Progenitor cell of endocrine pancreas (in vitro differentiated cells): ENCODE data around the gene MBD5. TPM values are rescaled to one million over a fixed set of nuclear protein-coding genes. Genes with fewer than 3 reads are reported as not detected.

Experiments used
- DNase-seq: peaks from one replicate; pipeline ENCODE4 v3.0.0; 2021; ENCODE audit warnings: low spot score; ENCODE audit not compliant: unreplicated experiment
- H3K27ac Mint-ChIP-seq: 2 replicates; pipeline ENCODE4 v1.8.0; 2021; ENCODE audit warnings: mild to moderate bottlenecking, moderate library complexity, mixed read lengths
- H3K27me3 Mint-ChIP-seq: 2 replicates; pipeline ENCODE4 v1.8.0; 2021; ENCODE audit warnings: mixed read lengths
- H3K36me3 Mint-ChIP-seq: 2 replicates; pipeline ENCODE4 v1.8.0; 2022; ENCODE audit warnings: mixed read lengths; ENCODE audit not compliant: insufficient read depth
- H3K4me1 Mint-ChIP-seq: 2 replicates; pipeline ENCODE4 v1.8.0; 2021; ENCODE audit warnings: low read depth, mixed read lengths
- H3K4me3 Mint-ChIP-seq: 2 replicates; pipeline ENCODE4 v1.8.0; 2021; ENCODE audit warnings: low read depth, mild to moderate bottlenecking, moderate library complexity, mixed read lengths
- H3K9me3 Mint-ChIP-seq: 2 replicates; pipeline ENCODE4 v1.8.0; 2021; ENCODE audit warnings: low read depth, mixed read lengths
- total RNA-seq: library from RNA; stranded (reverse); gene quantifications from 2 replicates; pipeline ENCODE4 v1.2.1, GENCODE V29; 2021
- TF ChIP-seq, protein P1 (sequence below): fragments of 200-600 bp; sonication (generic); IDR thresholded peaks from one replicate; pipeline ENCODE4 v1.5.0; 2021; ENCODE audit warnings: antibody characterized with exemption, mild to moderate bottlenecking; ENCODE audit not compliant: unreplicated experiment

The MBD5 gene
- total RNA-seq, 1 donor from 2014 or later: 65.6 TPM

DNA sequence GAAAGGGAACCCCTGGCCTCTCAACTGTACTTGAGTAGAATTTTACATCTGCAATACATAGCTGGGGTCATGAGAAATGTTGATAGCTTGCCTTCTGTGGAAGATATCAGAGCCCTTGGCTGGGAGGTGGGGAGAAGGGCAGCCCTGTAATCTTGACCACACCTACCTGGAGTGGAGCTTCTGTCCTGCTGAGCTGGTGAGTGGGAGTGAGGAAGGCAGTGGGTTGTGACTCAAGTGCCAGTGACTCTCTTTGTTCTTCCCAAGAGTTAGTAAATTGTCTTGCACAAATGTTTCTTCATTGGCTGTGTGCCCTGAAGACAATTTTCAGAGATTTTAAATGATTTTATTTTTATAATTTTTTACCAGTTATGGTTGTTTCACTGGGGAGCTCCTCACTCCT is 277.3 kb downstream of the MBD5 start:
- H3K27me3 Mint-ChIP-seq: no peaks in the 10 kb centered on the region
- DNase-seq: no peak
- H3K36me3 Mint-ChIP-seq: peaks cover 8% of the 10 kb centered on the region
- H3K9me3 Mint-ChIP-seq: peaks cover 7% of the 10 kb centered on the region
- TF ChIP-seq, protein P1, sequence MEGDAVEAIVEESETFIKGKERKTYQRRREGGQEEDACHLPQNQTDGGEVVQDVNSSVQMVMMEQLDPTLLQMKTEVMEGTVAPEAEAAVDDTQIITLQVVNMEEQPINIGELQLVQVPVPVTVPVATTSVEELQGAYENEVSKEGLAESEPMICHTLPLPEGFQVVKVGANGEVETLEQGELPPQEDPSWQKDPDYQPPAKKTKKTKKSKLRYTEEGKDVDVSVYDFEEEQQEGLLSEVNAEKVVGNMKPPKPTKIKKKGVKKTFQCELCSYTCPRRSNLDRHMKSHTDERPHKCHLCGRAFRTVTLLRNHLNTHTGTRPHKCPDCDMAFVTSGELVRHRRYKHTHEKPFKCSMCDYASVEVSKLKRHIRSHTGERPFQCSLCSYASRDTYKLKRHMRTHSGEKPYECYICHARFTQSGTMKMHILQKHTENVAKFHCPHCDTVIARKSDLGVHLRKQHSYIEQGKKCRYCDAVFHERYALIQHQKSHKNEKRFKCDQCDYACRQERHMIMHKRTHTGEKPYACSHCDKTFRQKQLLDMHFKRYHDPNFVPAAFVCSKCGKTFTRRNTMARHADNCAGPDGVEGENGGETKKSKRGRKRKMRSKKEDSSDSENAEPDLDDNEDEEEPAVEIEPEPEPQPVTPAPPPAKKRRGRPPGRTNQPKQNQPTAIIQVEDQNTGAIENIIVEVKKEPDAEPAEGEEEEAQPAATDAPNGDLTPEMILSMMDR: no peak
- H3K4me1 Mint-ChIP-seq: no peaks in the 10 kb centered on the region
- H3K27ac Mint-ChIP-seq: no peak overlapping the region
- no peak overlapping the region for H3K4me3 Mint-ChIP-seq

DNA sequence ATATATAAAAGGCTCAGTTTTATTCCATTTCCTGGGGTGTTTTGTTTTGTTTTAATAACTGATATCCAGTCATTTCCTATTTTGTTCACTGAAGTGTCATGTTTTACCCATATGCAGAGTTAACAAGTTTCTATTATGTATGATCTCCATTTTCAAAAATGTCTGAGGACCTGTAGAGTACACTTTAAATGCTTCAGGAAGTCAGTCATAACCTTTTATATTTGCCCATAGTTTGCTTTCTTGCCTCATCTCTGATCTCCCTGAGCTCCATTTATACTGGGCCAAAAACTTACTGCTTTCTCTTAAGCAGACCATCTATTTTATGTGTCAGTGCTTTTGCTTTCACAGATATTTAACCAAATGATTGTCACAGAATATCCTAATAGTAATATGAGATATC is 278.7 kb downstream of the MBD5 start:
- H3K36me3 Mint-ChIP-seq: peaks cover 4% of the 10 kb centered on the region
- H3K4me1 Mint-ChIP-seq: no peaks in the 10 kb centered on the region
- H3K4me3 Mint-ChIP-seq: no peak overlapping the region
- DNase-seq: no peak
- H3K27me3 Mint-ChIP-seq: no peaks in the 10 kb centered on the region
- H3K27ac Mint-ChIP-seq: no peak overlapping the region
- H3K9me3 Mint-ChIP-seq: no peaks in the 10 kb centered on the region
- TF ChIP-seq, protein P1: no peak

DNA sequence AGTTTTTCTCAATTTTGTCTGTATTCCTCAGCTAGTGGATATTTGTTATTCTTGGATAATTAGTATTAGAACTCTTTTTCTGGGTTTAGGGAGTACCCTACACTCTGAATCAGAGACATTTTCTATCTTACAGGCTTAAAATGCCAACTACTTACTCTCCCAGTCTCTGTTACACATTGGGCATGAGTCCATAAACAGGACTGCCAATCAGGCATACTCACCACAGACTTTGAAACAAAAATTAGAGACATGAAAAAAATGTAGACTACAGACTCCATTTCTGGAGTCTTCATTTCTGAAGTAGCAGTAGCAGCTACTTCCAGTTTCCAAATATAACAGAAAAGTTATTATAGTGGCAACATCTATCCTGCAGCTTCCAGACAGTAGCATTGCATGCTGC is 279.7 kb downstream of the MBD5 start:
- Mint-ChIP-seq H3K4me3 (no peak overlapping the region), H3K9me3 (no peaks in the 10 kb centered on the region), H3K4me1 (no peaks in the 10 kb centered on the region), H3K27ac (no peak overlapping the region), H3K27me3 (no peaks in the 10 kb centered on the region), H3K36me3 (peaks cover 2% of the 10 kb centered on the region)
- TF ChIP-seq, protein P1: no peak
- DNase-seq: no peak

DNA sequence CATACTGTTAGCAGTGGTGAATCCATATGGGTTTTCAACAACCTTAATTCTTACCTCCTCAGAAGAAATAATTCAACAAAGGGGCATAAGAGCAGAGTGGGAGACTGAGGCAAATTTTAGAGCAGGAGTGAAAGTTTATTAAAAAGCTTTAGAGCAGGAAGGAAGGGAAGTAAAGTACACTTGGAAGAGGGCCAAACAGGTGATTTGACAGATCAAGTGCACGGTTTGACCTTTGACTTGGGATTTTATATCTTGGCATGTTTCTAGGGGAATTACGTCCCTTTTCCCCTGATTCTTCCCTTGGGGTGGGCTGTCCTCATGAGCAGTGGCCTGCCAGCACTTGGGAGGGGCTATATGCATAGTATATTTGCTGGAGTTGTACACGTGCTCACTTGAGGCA is 280.5 kb downstream of the MBD5 start:
- Mint-ChIP-seq H3K9me3 (no peaks in the 10 kb centered on the region), H3K4me3 (no peak overlapping the region)

DNA sequence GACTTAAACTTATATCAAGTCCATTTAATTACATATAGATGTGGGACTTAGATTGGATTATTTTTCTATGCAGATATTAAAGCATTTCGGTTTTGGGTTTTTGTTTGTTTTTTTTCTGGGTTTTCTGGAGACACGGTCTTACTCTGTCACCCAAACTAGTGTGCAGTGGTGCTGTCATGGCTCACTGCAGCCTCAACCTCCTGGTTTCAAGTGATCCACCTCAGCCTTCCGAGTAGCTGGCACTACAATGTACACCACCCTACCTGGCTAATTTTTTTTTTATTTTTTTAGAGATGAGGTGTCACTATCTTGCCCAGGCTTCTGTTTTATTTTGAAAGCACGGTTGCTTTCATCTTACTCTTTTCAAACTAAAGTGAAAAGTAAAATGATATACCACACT is 281.6 kb downstream of the MBD5 start:
- H3K36me3 Mint-ChIP-seq: peaks cover 2% of the 10 kb centered on the region
- TF ChIP-seq, protein P1: no peak
- no peak overlapping the region for H3K4me3 Mint-ChIP-seq
- H3K27ac Mint-ChIP-seq: no peak overlapping the region
- no peaks in the 10 kb centered on the region for H3K9me3 Mint-ChIP-seq
- no peaks in the 10 kb centered on the region for H3K27me3 Mint-ChIP-seq
- DNase-seq: no peak
- no peaks in the 10 kb centered on the region for H3K4me1 Mint-ChIP-seq

More for the DNA sequence above, 280.5 kb downstream of the MBD5 start:
- no peaks in the 10 kb centered on the region for H3K4me1 Mint-ChIP-seq
- H3K36me3 Mint-ChIP-seq: peaks cover 2% of the 10 kb centered on the region
- no peaks in the 10 kb centered on the region for H3K27me3 Mint-ChIP-seq
- H3K27ac Mint-ChIP-seq: no peak overlapping the region
- TF ChIP-seq, protein P1: no peak
- DNase-seq: no peak
